H9 (cell line): ENCODE results near the gene TMEM131. TPM values are rescaled to one million over a fixed set of nuclear protein-coding genes. Genes with fewer than 3 reads are reported as not detected.

ENCODE experiments used
- DNase-seq: peaks from one replicate; pipeline ENCODE4 v3.0.0-alpha.2; 2017
- H2AFZ ChIP-seq: one replicate; pipeline ENCODE4 v1.6.1; 2013; ENCODE audit warnings: mild to moderate bottlenecking, low read length, control low read depth, moderate library complexity
- H2AK5ac ChIP-seq: 2 replicates; pipeline ENCODE4 v1.6.1; 2013; ENCODE audit warnings: low read length, control low read depth, mixed read lengths; ENCODE audit not compliant: insufficient read length
- H2BK120ac ChIP-seq: one replicate; pipeline ENCODE4 v1.6.1; 2013; ENCODE audit warnings: low read depth, mild to moderate bottlenecking, low read length, control low read depth, inconsistent platforms; ENCODE audit not compliant: poor library complexity, severe bottlenecking
- H2BK12ac ChIP-seq: 2 replicates; pipeline ENCODE4 v1.6.1; 2013; ENCODE audit warnings: low read length, control low read depth, mixed read lengths, low read depth; ENCODE audit not compliant: insufficient read length
- H2BK15ac ChIP-seq: 2 replicates; pipeline ENCODE4 v1.6.1; 2013; ENCODE audit warnings: low read depth, low read length, control low read depth
- H2BK20ac ChIP-seq: one replicate; pipeline ENCODE4 v1.6.1; 2013; ENCODE audit warnings: low read depth, mild to moderate bottlenecking, low read length, control low read depth, inconsistent platforms; ENCODE audit not compliant: poor library complexity, severe bottlenecking
- H2BK5ac ChIP-seq: 2 replicates; pipeline ENCODE4 v1.6.1; 2013; ENCODE audit warnings: low read length, control low read depth, mixed read lengths; ENCODE audit not compliant: insufficient read length
- H3K14ac ChIP-seq: 2 replicates; pipeline ENCODE4 v1.6.1; 2013; ENCODE audit warnings: low read length, control low read depth; ENCODE audit not compliant: insufficient read depth
- H3K18ac ChIP-seq: 2 replicates; pipeline ENCODE4 v1.6.1; 2013; ENCODE audit warnings: low read depth, mild to moderate bottlenecking, mixed read lengths, low read length, control low read depth; ENCODE audit not compliant: insufficient read length
- H3K23ac ChIP-seq: 2 replicates; pipeline ENCODE4 v1.6.1; 2013; ENCODE audit warnings: low read length, control low read depth, mixed read lengths, low read depth; ENCODE audit not compliant: insufficient read length
- H3K23me2 ChIP-seq: 2 replicates; pipeline ENCODE4 v1.6.1; 2013; ENCODE audit warnings: low read depth, mild to moderate bottlenecking, mixed read lengths, low read length, control low read depth; ENCODE audit not compliant: insufficient read length, poor library complexity, severe bottlenecking
- H3K27ac ChIP-seq: 2 replicates; pipeline ENCODE4 v1.5.1; 2013; ENCODE audit warnings: low read length, control low read depth, mixed read lengths, low read depth; ENCODE audit not compliant: insufficient read length
- H3K27me3 ChIP-seq: 2 replicates; pipeline ENCODE4 v1.6.1; 2013; ENCODE audit warnings: low read length, control low read depth, inconsistent platforms; ENCODE audit not compliant: insufficient read depth
- H3K4ac ChIP-seq: 2 replicates; pipeline ENCODE4 v1.6.1; 2013; ENCODE audit warnings: low read depth, mild to moderate bottlenecking, control low read depth, inconsistent platforms, low read length, moderate library complexity
- H3K4me1 ChIP-seq: 2 replicates; pipeline ENCODE4 v1.6.1; 2013; ENCODE audit warnings: low read length, control low read depth, inconsistent platforms; ENCODE audit not compliant: insufficient read depth
- H3K4me2 ChIP-seq: 2 replicates; pipeline ENCODE4 v1.6.1; 2013; ENCODE audit warnings: low read length, control low read depth, mixed read lengths; ENCODE audit not compliant: insufficient read length, insufficient read depth
- H3K56ac ChIP-seq: 2 replicates; pipeline ENCODE4 v1.6.1; 2013; ENCODE audit warnings: low read depth, mild to moderate bottlenecking, mixed read lengths, low read length, control low read depth; ENCODE audit not compliant: insufficient read length
- H3K79me1 ChIP-seq: 2 replicates; pipeline ENCODE4 v1.6.1; 2013; ENCODE audit warnings: low read depth, mild to moderate bottlenecking, moderate library complexity, low read length, control low read depth, inconsistent platforms; ENCODE audit not compliant: insufficient read depth, poor library complexity, severe bottlenecking
- H3K79me2 ChIP-seq: 2 replicates; pipeline ENCODE4 v1.6.1; 2013; ENCODE audit warnings: low read length, control low read depth, inconsistent platforms; ENCODE audit not compliant: insufficient read depth
- H3K9ac ChIP-seq: 2 replicates; pipeline ENCODE4 v1.6.1; 2013; ENCODE audit warnings: low read length, control low read depth, mixed read lengths; ENCODE audit not compliant: insufficient read length; ENCODE audit errors: extremely low read depth
- H3K9me3 ChIP-seq: one replicate; pipeline ENCODE4 v1.6.1; 2013; ENCODE audit warnings: low read depth, low read length, inconsistent platforms; ENCODE audit not compliant: control insufficient read depth
- H3T11ph ChIP-seq: one replicate; pipeline ENCODE4 v1.6.1; 2013; ENCODE audit warnings: mild to moderate bottlenecking, low read length, control low read depth, inconsistent platforms
- H4K20me1 ChIP-seq: one replicate; pipeline ENCODE4 v1.6.1; 2013; ENCODE audit not compliant: control insufficient read depth, insufficient read length, insufficient read depth
- H4K5ac ChIP-seq: 2 replicates; pipeline ENCODE4 v1.6.1; 2013; ENCODE audit warnings: low read depth, mild to moderate bottlenecking, mixed read lengths, low read length, control low read depth; ENCODE audit not compliant: insufficient read length
- H4K8ac ChIP-seq: replicated peaks from 2 replicates; pipeline ENCODE4 v1.6.1; 2013; ENCODE audit warnings: low read length, control low read depth, mixed read lengths, low read depth; ENCODE audit not compliant: insufficient read length
- H4K91ac ChIP-seq: 2 replicates; pipeline ENCODE4 v1.6.1; 2013; ENCODE audit warnings: low read depth, mild to moderate bottlenecking, moderate library complexity, mixed read lengths, low read length, control low read depth; ENCODE audit not compliant: insufficient read length
- H3K27ac Mint-ChIP-seq, 3 experiments: 2 replicates in 2 of 3; 3 replicates in 1 of 3; pipeline ENCODE4 v1.8.0; 2020 to 2021; ENCODE audit warnings: mixed read lengths in 3 of 3, mild to moderate bottlenecking in 1 of 3, moderate library complexity in 1 of 3
- H3K27me3 Mint-ChIP-seq: 2 replicates; pipeline ENCODE4 v1.8.0; 2021; ENCODE audit warnings: low read depth, mild to moderate bottlenecking, moderate library complexity, mixed read lengths
- H3K36me3 Mint-ChIP-seq, 3 experiments: 2 replicates in 2 of 3; 3 replicates in 1 of 3; pipeline ENCODE4 v1.8.0; 2020 to 2021; ENCODE audit warnings: low read depth in 3 of 3, mixed read lengths in 3 of 3; ENCODE audit not compliant: insufficient read depth in 1 of 3
- H3K4me1 Mint-ChIP-seq, 2 experiments: 2 replicates each; pipeline ENCODE4 v1.8.0; 2020; ENCODE audit warnings: mixed read lengths in 2 of 2
- H3K4me3 Mint-ChIP-seq, 2 experiments: 2 replicates in 1 of 2; 3 replicates in 1 of 2; pipeline ENCODE4 v1.8.0; 2020 to 2021; ENCODE audit warnings: mild to moderate bottlenecking in 2 of 2, mixed read lengths in 2 of 2, moderate library complexity in 1 of 2
- H3K9me3 Mint-ChIP-seq, 2 experiments: 2 replicates in 1 of 2; 3 replicates in 1 of 2; pipeline ENCODE4 v1.8.0; 2020; ENCODE audit warnings: mild to moderate bottlenecking in 2 of 2, mixed read lengths in 2 of 2, moderate library complexity in 1 of 2
- WGBS: extraction: QIAGEN DNeasy Blood & Tissue Kit; methylation state at CpG from one replicate; pipeline ENCODE4 v1.1.7; 2013; ENCODE audit warnings: missing lambda C conversion rate, low lambda C conversion rate, mixed read lengths; ENCODE audit not compliant: insufficient read length; ENCODE audit errors: extremely low coverage; 5-methylcytosine and 5-hydroxymethylcytosine counted together
- total RNA-seq: library from RNA; stranded (reverse); gene quantifications from 2 replicates; pipeline ENCODE4 v1.2.1, GENCODE V29; 2021
- TF ChIP-seq, protein P1 (sequence below): fragments of 200-600 bp; sonication (generic); conservative IDR thresholded peaks from 3 replicates; pipeline ENCODE4 v1.8.0; 2021; ENCODE audit warnings: antibody characterized with exemption, mild to moderate bottlenecking

TMEM131 gene
- total RNA-seq, 1 experiment from 2014 or later: 20.9 TPM

DNA sequence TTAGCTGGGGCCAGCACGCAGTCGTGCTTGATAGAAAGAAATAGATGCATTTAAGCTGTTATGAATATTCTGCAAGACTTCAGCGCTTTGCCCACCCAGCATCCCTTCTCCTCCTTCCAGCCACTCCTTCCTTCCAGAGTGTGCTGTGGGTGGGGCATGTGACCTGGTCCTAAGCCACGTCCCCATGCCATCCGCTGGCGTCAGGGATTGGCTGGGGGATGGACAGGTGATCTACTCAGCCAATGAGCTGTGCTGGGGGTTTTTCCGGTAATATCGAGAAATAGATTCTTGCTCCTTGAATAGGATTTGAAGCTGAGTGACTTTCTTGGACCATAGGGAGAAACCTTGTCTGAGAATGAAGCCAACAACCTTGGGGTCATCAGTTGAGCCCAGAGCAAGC, 287.1 kb downstream of the TMEM131 start:
- Mint-ChIP-seq H3K4me3 (no peak overlapping the region), H3K4me1 (peaks cover 2 to 4% of the 10 kb centered on the region in 2 experiments), H3K9me3 (peaks cover 0 to 2% of the 10 kb centered on the region in 2 experiments; a peak in 1 of 5 replicates), H3K36me3 (peaks cover 0 to 4% (median 0%) of the 10 kb centered on the region in 3 experiments; a peak in 2 of 7 replicates), H3K27ac (no peak overlapping the region), H3K27me3 (peaks cover 2% of the 10 kb centered on the region; the same call in 1 of the 2 replicates)
- Histone ChIP-seq H2BK120ac (no peak overlapping the region), H3K79me2 (no peaks in the 10 kb centered on the region), H2BK5ac (no peak overlapping the region), H4K91ac (no peak overlapping the region), H2BK20ac (no peak overlapping the region), H2AFZ (no peak overlapping the region), H3K27ac (no peak overlapping the region), H3K4ac (no peak overlapping the region), H2AK5ac (no peak overlapping the region), H4K5ac (no peak overlapping the region), H3K79me1 (no peaks in the 10 kb centered on the region), H3K9me3 (no peaks in the 10 kb centered on the region), H3K18ac (no peak overlapping the region), H2BK15ac (no peak overlapping the region), H3K4me2 (no peak overlapping the region), H3K56ac (no peak overlapping the region), H3K27me3 (no peaks in the 10 kb centered on the region), H3K23me2 (no peaks in the 10 kb centered on the region), H3K14ac (no peak overlapping the region), H2BK12ac (no peak overlapping the region), H4K20me1 (no peaks in the 10 kb centered on the region), H3K4me1 (no peaks in the 10 kb centered on the region), H4K8ac (no peak overlapping the region), H3T11ph (no peak overlapping the region), H3K23ac (no peak overlapping the region), H3K9ac (no peak overlapping the region)
- DNase-seq: peak; percentile 28
- TF ChIP-seq, protein P1, sequence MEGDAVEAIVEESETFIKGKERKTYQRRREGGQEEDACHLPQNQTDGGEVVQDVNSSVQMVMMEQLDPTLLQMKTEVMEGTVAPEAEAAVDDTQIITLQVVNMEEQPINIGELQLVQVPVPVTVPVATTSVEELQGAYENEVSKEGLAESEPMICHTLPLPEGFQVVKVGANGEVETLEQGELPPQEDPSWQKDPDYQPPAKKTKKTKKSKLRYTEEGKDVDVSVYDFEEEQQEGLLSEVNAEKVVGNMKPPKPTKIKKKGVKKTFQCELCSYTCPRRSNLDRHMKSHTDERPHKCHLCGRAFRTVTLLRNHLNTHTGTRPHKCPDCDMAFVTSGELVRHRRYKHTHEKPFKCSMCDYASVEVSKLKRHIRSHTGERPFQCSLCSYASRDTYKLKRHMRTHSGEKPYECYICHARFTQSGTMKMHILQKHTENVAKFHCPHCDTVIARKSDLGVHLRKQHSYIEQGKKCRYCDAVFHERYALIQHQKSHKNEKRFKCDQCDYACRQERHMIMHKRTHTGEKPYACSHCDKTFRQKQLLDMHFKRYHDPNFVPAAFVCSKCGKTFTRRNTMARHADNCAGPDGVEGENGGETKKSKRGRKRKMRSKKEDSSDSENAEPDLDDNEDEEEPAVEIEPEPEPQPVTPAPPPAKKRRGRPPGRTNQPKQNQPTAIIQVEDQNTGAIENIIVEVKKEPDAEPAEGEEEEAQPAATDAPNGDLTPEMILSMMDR: no peak
- WGBS: no CpG with 5 or more reads among the region's 8 CpGs
